ENCODE data around the gene ZNF70. TPM values are rescaled to one million over a fixed set of nuclear protein-coding genes. Genes with fewer than 3 reads are reported as not detected.

ZNF70 gene
- polyA plus RNA-seq (ENCODE audit: insufficient read length in 4 of 4) = 1 to 10 TPM; 5.0 to 5.8 (median 5.5) TPM

GRCh38 chr22:23750714-23751440, at the start of gene ZNF70:
ZNF70 (minus strand) TSS chr22:23751112; CDS start chr22:23745140, 5,972 bp downstream.
- peak in 3 of 4 donors; percentile 76 to 79 (median 78) for DNase-seq (ENCODE audit: low read depth in 4 of 4, low spot score in 3 of 4)

- no peak for DNase-seq (ENCODE audit: low read depth in 4 of 4, low spot score in 3 of 4)
Measured at GRCh38 chr22:23796461-23796860, 45.5 kb upstream of the ZNF70 start.

GRCh38 chr22:23793326-23793725, 42.4 kb upstream of the ZNF70 start:
- no peak for DNase-seq (ENCODE audit: low read depth in 4 of 4, low spot score in 3 of 4)

- no peak for DNase-seq (ENCODE audit: low read depth in 4 of 4, low spot score in 3 of 4)
Measured at GRCh38 chr22:23791738-23792645, 41.1 kb upstream of the ZNF70 start.

- no peak for DNase-seq (ENCODE audit: low read depth in 4 of 4, low spot score in 3 of 4)
Measured at GRCh38 chr22:23790819-23791737, 40.2 kb upstream of the ZNF70 start.

- DNase-seq (ENCODE audit: low read depth in 4 of 4, low spot score in 3 of 4) = no peak
Measured at GRCh38 chr22:23789638-23790037, 38.7 kb upstream of the ZNF70 start.

GRCh38 chr22:23789121-23789520, 38.2 kb upstream of the ZNF70 start:
- DNase-seq (ENCODE audit: low read depth in 4 of 4, low spot score in 3 of 4) = no peak

GRCh38 chr22:23787910-23788309, 37.0 kb upstream of the ZNF70 start:
- no peak for DNase-seq (ENCODE audit: low read depth in 4 of 4, low spot score in 3 of 4)

GRCh38 chr22:23787600-23787896, 36.6 kb upstream of the ZNF70 start:
- DNase-seq (ENCODE audit: low read depth in 4 of 4, low spot score in 3 of 4) = no peak

- DNase-seq (ENCODE audit: low read depth in 4 of 4, low spot score in 3 of 4) = peak; percentile 82 to 86 (median 86)
Measured at GRCh38 chr22:23786752-23787599, 36.1 kb upstream of the ZNF70 start, which contains the start of gene SMARCB1. SMARCB1 (plus strand) TSS chr22:23786966; CDS start chr22:23787170, 204 bp downstream.

- no peak for DNase-seq (ENCODE audit: low read depth in 4 of 4, low spot score in 3 of 4)
Measured at GRCh38 chr22:23786261-23786710, 35.4 kb upstream of the ZNF70 start.

GRCh38 chr22:23784215-23784732, 33.4 kb upstream of the ZNF70 start:
- no peak for DNase-seq (ENCODE audit: low read depth in 4 of 4, low spot score in 3 of 4)

GRCh38 chr22:23783265-23784150, 32.6 kb upstream of the ZNF70 start:
- DNase-seq (ENCODE audit: low read depth in 4 of 4, low spot score in 3 of 4) = no peak

GRCh38 chr22:23782703-23783102, 31.8 kb upstream of the ZNF70 start:
- DNase-seq (ENCODE audit: low read depth in 4 of 4, low spot score in 3 of 4) = no peak

- no peak for DNase-seq (ENCODE audit: low read depth in 4 of 4, low spot score in 3 of 4)
Measured at GRCh38 chr22:23782252-23782651, 31.3 kb upstream of the ZNF70 start.

- no peak for DNase-seq (ENCODE audit: low read depth in 4 of 4, low spot score in 3 of 4)
Measured at GRCh38 chr22:23781511-23782183, 30.7 kb upstream of the ZNF70 start.

GRCh38 chr22:23781065-23781464, 30.2 kb upstream of the ZNF70 start:
- no peak for DNase-seq (ENCODE audit: low read depth in 4 of 4, low spot score in 3 of 4)
